MV-4-11 (cell line): Measurements from ENCODE around the gene AUTS2.

Source experiments
- DNase-seq: peaks from one replicate; lab custom pipeline; 2025; lab: John Stamatoyannopoulos, UW

AUTS2 gene

GRCh38 chr7:70744492-70744891, 1146.2 kb downstream of the AUTS2 start:
- no peak for DNase-seq

GRCh38 chr7:70749831-70750230, 1151.6 kb downstream of the AUTS2 start:
- no peak for DNase-seq

DNA sequence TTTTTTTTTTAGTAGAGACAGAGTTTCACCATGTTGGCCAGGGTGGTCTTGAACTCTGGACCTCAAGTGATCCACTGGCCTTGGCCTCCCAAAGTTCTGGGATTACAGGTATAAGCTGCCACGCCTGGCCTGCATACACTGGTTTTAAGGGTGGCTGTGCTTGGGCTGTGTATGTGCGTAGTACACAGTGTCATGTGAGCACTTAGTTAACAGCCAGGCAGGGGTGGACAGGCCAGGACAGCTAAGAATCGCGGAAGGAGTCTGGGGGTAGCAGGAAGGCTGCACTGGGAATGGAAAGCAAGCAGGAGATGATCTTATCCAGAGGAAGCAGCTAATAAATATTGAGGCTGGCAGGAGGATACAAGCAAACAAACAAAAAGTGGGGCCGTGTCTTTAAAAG, 1153.6 kb downstream of the AUTS2 start:
- no peak for DNase-seq

- DNase-seq = no peak
These were observed 1154.5 kb downstream of the AUTS2 start for GRCh38 chr7:70752794-70753241.

DNA sequence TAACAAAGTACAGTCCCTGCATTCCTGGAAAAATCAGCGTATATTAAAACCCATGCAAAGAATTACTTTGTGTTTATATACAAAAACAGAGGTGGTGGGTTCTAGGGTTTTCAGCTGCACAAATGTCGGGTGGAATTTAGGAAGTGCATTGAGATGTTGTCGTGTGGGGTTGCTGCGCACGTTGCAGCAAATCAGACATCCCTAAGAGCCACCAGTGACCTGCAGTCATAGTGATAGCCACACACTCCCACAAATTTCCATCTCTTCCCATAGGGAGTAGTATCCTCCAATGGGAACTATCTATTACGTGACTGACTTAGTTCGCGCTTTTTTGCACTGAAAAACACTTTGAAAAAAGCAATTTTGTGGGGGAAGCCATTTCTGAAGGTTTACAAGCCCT, 1158.5 kb downstream of the AUTS2 start:
- DNase-seq = no peak

DNA sequence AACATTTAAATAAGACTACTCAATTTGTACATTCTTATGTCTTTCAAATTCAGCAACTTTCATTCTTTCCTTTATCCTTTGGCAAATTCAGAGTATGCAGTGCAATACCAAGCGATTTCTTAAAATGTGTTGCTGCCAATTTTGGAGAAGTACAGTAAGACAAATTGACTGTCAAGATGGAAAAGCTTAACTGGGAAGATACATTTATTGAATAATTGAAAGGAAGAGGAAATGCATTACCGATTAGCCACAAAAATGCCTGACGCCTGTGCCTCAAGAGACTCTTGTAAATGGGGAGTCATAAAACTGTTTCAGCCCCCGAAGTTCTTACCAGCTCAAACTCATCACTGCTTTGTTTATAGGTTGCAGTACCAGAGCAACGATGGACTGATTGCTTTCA, 1160.4 kb downstream of the AUTS2 start:
- no peak for DNase-seq

GRCh38 chr7:70759674-70760073, 1161.4 kb downstream of the AUTS2 start:
- no peak for DNase-seq

GRCh38 chr7:70761711-70762328, 1163.5 kb downstream of the AUTS2 start:
- DNase-seq = no peak

DNA sequence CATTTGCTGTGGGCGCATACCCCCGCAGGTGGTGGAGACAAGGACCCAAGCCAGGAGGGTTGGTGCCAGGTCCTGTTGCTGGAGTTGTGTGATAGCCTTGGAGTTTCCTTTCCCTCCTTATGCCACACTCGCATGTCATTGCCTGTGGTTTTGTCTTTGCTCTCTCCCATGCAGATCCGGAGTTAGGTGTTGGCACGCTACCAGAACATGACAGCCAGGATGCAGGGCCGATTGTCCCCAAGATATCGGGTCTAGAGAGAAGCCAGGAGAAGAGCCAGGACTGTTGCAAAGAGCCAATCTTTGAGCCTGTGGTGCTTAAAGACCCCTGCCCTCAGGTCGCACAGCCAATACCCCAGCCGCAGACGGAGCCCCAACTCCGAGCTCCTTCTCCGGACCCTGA, 1164.4 kb downstream of the AUTS2 start:
- no peak for DNase-seq

DNA sequence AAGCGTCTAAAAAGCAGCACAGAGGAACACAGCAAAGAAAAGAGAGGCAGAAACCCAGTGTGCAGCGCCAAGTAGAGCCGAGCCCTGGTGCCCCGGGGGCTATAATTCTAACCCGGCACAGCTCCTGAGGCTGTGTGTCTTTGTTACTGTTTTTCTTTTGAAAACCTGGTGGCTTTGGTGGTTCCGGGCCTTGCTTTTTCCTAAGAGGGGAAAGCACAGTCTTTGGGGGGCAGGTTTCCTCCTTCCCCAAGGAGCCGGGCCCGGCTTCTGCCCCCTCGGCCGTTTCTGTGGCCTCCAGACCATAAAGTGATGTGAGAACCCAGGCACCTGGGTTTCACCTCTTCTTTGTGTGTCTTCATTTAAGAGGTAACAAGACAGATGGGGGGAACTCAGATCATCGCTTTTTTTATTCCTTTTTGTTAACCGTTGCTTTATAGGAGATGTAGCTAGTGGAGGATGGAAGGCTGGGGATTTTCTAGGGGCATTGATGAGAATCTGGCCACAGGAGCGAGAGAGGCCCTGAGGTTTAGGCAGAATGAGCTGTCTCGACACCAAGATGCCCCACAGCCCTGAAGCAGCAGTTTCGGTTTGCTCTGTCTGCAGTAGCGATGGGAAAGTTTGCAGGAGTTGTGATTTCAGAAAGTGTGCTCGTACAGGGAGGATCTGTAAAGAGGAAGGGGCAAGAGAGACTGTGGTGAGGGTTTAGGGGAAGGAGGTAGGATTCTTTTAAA, 1165.9 kb downstream of the AUTS2 start:
- no peak for DNase-seq

GRCh38 chr7:70764701-70765208, 1166.5 kb downstream of the AUTS2 start:
- DNase-seq = no peak

- DNase-seq = no peak
These were observed 1167.4 kb downstream of the AUTS2 start for GRCh38 chr7:70765651-70766050.

GRCh38 chr7:70766109-70766508, 1167.8 kb downstream of the AUTS2 start:
- no peak for DNase-seq

DNA sequence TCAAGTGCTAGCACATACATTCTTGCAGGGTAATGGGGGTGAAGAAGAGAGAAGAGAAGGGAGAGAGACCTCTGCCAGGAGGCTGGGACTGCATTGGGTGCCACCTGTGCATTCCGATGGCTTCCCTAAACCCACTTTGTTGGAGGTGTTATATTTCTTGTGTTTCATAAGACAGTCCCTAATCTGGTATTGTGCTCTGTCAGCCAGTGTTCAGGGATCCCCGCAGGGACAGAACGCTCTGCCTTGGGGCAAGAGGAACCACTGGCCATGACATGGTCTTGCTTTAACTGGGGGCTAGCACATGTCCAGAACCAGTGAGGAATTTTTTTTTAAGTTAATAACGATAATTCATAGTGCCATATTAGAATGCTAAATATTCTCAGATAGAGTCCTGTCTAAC, 1168.4 kb downstream of the AUTS2 start:
- no peak for DNase-seq

DNA sequence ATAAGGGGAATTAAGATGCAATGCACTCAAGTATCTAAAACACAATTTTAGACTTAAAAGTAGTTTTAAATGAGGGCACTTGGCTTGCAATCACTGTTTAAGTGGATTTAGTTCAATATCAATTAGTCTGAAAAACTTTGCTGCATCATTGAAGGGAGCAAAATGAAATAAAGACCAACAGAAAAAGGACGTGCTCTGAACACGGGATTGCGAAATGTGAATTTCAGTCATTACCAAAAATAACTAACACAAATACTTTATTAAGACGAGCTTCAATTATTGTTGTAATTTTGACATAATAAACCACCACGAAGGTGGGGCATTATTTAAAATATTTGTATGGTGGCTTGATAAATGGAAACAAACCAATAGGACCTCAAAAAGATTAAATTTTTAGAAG, 1171.9 kb downstream of the AUTS2 start:
- no peak for DNase-seq

DNA sequence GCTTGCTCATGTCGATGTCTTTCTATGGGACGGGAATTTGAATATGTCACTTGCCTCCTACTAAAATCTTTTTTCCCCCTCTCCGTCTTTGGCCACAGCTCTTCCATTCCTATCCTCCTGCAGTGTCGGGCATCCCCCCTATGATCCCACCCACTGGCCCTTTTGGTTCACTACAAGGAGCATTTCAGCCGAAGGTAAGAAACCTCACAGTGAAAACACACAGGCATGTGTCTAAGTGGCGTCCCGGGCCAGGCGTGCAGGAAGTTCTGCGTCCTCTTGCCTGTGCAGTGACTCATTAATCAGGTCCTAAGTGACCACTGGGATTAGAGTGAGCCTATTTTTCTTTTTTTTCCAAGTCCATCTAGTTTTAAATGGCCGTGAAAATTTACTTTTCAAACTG, 1173.2 kb downstream of the AUTS2 start:
- no peak for DNase-seq

- DNase-seq = no peak
These were observed 1174.6 kb downstream of the AUTS2 start for GRCh38 chr7:70772891-70773290.

GRCh38 chr7:70773406-70773805, 1175.1 kb downstream of the AUTS2 start:
- DNase-seq = no peak

- DNase-seq = no peak
These were observed 1176.8 kb downstream of the AUTS2 start for GRCh38 chr7:70774950-70775527.

DNA sequence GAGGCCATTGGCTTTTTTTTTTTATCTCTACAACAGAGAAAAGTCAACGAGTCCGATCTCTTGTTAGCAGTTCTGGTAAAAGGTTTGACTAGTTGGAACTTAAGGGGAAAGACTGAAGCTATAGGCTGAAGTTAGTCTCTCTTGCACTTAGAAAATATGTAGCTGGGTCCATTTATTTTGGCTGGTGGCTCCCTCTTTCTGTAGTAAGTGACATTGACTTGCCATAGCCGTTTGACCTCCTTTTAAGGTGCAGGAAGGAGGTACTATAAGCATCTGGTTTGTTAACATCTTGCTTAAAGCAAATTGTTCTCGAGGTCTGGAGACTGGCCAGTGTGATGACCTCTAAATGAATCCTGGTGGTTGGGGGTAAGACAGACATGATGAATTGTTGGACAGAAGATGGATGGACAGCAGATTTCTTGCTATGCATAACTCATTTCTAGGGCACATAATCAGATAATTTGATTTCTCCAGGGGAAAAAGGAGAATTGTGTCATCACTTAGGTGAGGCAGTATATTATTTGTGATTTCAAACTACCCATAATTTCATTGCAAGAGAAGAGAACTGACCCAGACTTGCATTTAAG, 1177.4 kb downstream of the AUTS2 start:
- DNase-seq = no peak

- DNase-seq = no peak
These were observed 1178.4 kb downstream of the AUTS2 start for GRCh38 chr7:70776627-70777101.

DNA sequence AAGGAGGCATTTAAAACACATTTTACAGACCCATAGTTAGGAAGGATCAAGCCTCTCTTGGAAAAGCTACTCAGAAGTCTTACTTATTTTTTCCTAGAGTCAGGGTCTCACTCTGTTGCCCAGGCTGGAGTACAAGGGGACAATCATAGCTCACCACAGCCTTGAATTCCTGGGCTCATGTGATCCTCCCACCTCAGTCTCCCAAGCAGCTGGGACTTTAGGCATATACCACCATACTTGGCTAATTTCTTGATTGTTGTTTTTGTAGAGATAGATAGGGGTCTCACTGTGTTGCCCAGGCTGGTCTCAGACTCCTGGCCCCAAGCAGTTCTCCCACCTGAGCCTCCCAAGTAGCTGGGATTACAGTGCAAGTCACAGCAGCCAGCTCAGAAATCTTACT, 1179.0 kb downstream of the AUTS2 start:
- no peak for DNase-seq

- DNase-seq = no peak
These were observed 1180.3 kb downstream of the AUTS2 start for GRCh38 chr7:70778585-70778984.
